Skeletal muscle satellite cell (primary cell): ENCODE data around the gene HEBP1.
A peak's percentile ranks its signal among the peaks of the same experiment; 100 is the strongest.

ENCODE experiments used
- H3K27me3 ChIP-seq: 2 replicates; pipeline ENCODE4 v1.7.0; 2013; ENCODE audit warnings: low read length; ENCODE audit not compliant: control insufficient read depth, insufficient read depth
- H3K36me3 ChIP-seq: 2 replicates; pipeline ENCODE4 v1.7.0; 2013; ENCODE audit warnings: mild to moderate bottlenecking, control low read depth, low read length; ENCODE audit not compliant: insufficient read depth
- H3K4me1 ChIP-seq: 2 replicates; pipeline ENCODE4 v1.7.0; 2013; ENCODE audit warnings: low read length; ENCODE audit not compliant: control insufficient read depth, insufficient read depth
- H3K4me2 ChIP-seq: 2 replicates; pipeline ENCODE4 v1.7.0; 2013; ENCODE audit warnings: mild to moderate bottlenecking, low read length
- H3K4me3 ChIP-seq: 2 replicates; pipeline ENCODE4 v1.7.0; 2013; ENCODE audit warnings: low read length
- H3K9ac ChIP-seq: 2 replicates; pipeline ENCODE4 v1.7.0; 2013; ENCODE audit warnings: mild to moderate bottlenecking, low read depth, low read length, moderate library complexity
- H3K9me3 ChIP-seq: replicated peaks from 2 replicates; pipeline ENCODE4 v1.7.0; 2013; ENCODE audit warnings: mild to moderate bottlenecking, control low read depth, low read length

The HEBP1 gene

GRCh38 chr12:12943586-12944260, 56.3 kb downstream of the HEBP1 start:
- no peaks in the 10 kb centered on the region for H3K36me3 ChIP-seq
- H3K9me3 ChIP-seq = no peaks in the 10 kb centered on the region
- no peaks in the 10 kb centered on the region for H3K27me3 ChIP-seq
- no peak overlapping the region for H3K4me2 ChIP-seq
- no peak overlapping the region for H3K9ac ChIP-seq
- H3K4me1 ChIP-seq = no peaks in the 10 kb centered on the region
- no peak overlapping the region for H3K4me3 ChIP-seq

DNA sequence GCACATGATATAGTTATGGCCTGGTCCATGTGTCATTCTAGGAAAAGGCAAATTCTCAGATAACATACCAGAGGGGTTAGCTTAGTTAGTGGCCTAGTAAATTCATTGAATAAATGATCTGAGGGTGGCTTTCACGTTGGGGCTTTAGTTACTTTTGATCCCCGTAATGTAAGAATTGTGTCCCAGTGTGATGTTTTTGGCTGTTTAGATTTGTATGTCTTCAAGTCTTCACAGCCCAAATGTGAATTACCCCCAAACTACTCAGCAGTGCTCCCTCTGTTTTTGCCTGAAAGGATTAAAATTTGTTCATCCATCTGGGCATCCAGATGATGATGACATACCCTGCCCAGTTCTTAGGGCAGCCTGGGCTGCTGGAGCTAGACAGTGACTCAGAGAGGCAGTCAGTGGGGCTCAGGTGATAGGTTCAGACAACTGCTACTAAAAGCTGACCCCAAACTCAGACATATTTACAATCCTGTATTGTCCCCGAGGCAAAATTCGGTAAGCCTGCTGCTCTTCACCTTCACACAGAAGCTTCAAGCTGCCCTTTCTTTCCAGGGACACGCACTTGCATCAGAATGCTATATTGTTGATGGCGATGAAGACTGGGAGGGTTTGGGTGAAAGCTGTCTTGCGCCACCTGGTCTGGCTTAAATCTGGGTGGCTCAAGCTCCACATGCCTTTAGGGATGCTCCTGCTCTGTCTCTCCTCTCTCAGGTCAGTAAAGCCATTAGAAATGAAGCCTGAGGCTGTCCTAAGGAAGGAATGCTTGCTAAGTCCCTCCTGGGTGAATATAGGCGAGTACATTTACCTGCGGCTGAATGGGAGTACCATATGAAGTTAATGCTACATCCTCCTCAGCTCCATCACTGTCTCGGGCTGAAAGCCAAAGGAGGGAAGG, 58.4 kb downstream of the HEBP1 start:
- Histone ChIP-seq H3K36me3 (no peaks in the 10 kb centered on the region), H3K27me3 (no peaks in the 10 kb centered on the region), H3K4me3 (no peak overlapping the region), H3K4me2 (no peak overlapping the region), H3K4me1 (no peaks in the 10 kb centered on the region), H3K9me3 (no peaks in the 10 kb centered on the region), H3K9ac (no peak overlapping the region)

DNA sequence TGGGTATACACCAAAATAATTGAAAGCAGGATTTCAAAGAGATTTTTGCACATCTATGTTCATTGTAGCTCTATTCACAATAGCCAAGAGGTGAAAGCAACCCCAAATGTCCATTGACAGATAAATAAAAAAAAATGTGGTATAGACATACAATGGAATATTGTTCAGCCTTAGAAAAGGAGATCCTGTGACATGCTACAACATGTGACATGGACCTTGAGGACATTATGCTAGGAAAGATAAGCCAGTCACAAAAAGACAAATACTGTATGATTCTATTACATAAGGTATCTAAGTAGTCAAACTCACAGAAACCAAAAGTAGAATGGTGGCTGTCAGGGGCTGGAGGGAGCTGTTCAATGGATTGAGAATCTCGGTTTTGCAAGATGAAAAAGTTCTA, 60.2 kb downstream of the HEBP1 start:
- H3K9ac ChIP-seq = no peak overlapping the region
- H3K9me3 ChIP-seq = no peaks in the 10 kb centered on the region
- no peak overlapping the region for H3K4me2 ChIP-seq
- no peaks in the 10 kb centered on the region for H3K4me1 ChIP-seq
- no peak overlapping the region for H3K4me3 ChIP-seq
- H3K36me3 ChIP-seq = no peaks in the 10 kb centered on the region
- H3K27me3 ChIP-seq = no peaks in the 10 kb centered on the region

DNA sequence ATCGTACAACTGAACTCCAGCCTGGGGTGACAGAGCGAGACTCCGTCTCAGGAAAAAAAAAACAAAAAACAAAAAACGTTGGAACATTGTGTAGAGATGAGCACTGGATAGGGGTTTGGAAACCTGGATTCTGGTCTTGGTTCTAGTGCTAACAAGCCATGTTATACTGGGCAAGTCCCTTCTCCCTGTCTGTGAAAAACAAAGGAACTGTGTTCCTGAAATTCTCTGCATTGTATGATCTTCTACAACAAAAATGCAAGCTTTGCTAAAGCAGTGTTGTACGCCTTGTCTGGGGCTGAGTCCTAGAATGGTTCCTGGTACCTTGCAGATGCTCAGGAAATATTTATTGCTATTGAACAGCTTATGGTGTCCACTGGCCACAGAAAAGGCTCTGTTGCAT, 61.5 kb downstream of the HEBP1 start:
- Histone ChIP-seq H3K4me1 (no peaks in the 10 kb centered on the region), H3K4me2 (no peak overlapping the region), H3K9ac (no peak overlapping the region), H3K27me3 (no peaks in the 10 kb centered on the region), H3K4me3 (no peak overlapping the region), H3K9me3 (no peaks in the 10 kb centered on the region), H3K36me3 (no peaks in the 10 kb centered on the region)

DNA sequence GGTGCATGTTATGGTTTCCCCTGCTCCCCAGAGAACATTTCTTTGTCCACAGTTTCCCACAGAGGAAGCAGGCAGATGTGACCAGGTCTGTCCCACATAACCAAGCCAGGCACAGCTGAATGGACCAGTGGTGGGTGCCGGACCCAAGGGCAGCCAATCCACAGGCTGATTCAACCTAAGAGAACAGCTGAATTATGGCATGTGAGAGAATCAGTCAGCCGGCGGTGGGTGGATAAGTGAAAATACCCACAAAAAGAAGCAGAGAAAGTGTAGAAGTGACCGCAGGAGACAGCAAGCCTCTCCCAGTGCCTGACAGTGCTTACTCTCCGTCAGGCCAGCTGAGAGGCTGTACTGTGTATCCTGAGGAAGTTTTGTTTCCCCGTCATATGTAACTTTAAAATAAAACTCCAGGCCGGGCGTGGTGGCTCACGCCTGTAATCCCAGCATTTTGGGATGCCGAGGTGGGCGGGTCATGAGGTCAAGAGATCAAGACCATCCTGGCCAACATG, 63.0 kb downstream of the HEBP1 start:
- Histone ChIP-seq H3K36me3 (no peaks in the 10 kb centered on the region), H3K27me3 (no peaks in the 10 kb centered on the region), H3K4me2 (no peak overlapping the region), H3K9me3 (no peaks in the 10 kb centered on the region), H3K4me1 (no peaks in the 10 kb centered on the region), H3K4me3 (no peak overlapping the region), H3K9ac (no peak overlapping the region)

- no peaks in the 10 kb centered on the region for H3K27me3 ChIP-seq
- H3K4me1 ChIP-seq = no peaks in the 10 kb centered on the region
- no peak overlapping the region for H3K4me2 ChIP-seq
- H3K9ac ChIP-seq = no peak overlapping the region
- H3K9me3 ChIP-seq = no peaks in the 10 kb centered on the region
- no peak overlapping the region for H3K4me3 ChIP-seq
- no peaks in the 10 kb centered on the region for H3K36me3 ChIP-seq
These were observed 65.5 kb downstream of the HEBP1 start for GRCh38 chr12:12934556-12934955.

DNA sequence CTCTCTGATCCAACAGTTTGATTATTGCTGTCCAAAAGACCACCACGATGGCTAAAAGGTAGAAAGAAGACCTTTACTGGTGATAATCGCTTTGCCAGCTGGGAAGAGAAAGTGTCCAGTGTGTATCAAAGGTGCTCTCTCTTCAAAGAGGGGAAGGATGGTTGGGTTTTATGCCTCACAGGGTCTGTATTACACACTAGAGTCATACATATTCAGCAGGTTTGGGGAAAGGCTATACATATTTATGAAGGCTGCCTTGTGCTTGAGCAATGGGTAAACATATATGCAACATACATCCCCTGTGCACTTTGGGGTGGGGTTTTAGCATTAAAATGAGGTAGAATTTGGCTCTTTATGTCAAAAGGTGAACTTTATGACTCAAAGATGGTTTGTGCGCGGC, 66.3 kb downstream of the HEBP1 start:
- Histone ChIP-seq H3K4me1 (no peaks in the 10 kb centered on the region), H3K4me3 (no peak overlapping the region), H3K4me2 (no peak overlapping the region), H3K9ac (no peak overlapping the region), H3K27me3 (no peaks in the 10 kb centered on the region), H3K9me3 (no peaks in the 10 kb centered on the region), H3K36me3 (no peaks in the 10 kb centered on the region)

GRCh38 chr12:12930633-12931219, 69.3 kb downstream of the HEBP1 start:
- H3K4me3 ChIP-seq = no peak overlapping the region
- H3K9ac ChIP-seq = no peak overlapping the region
- peaks cover 7% of the 10 kb centered on the region for H3K4me1 ChIP-seq
- H3K36me3 ChIP-seq = no peaks in the 10 kb centered on the region
- H3K4me2 ChIP-seq = no peak overlapping the region
- H3K9me3 ChIP-seq = no peaks in the 10 kb centered on the region
- no peaks in the 10 kb centered on the region for H3K27me3 ChIP-seq

DNA sequence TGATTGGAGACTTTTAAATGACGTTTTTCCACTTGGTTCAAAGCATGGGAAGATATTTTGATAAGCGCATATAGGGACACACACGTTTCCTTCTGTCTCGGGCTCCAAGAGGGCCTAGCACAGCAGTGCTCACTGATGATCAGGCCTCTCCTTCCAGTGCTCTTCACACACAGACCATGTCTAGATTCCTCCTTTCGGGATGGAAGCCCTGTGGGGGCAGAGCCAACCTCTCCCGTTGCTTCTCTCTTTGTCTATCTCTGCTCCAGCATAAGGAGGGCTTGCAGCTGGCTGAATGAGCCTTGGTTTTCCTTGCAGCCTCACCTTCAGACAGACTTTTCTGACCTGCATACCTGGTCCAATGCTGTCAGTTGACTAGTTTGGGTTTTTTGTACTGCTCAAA, 70.4 kb downstream of the HEBP1 start:
- H3K4me3 ChIP-seq = no peak overlapping the region
- H3K36me3 ChIP-seq = no peaks in the 10 kb centered on the region
- no peaks in the 10 kb centered on the region for H3K9me3 ChIP-seq
- no peaks in the 10 kb centered on the region for H3K27me3 ChIP-seq
- no peak overlapping the region for H3K4me2 ChIP-seq
- H3K4me1 ChIP-seq = peaks cover 7% of the 10 kb centered on the region
- H3K9ac ChIP-seq = no peak overlapping the region

GRCh38 chr12:12927211-12928079, 72.6 kb downstream of the HEBP1 start:
- Histone ChIP-seq H3K27me3 (no peaks in the 10 kb centered on the region), H3K4me1 (peaks cover 7% of the 10 kb centered on the region), H3K9ac (peak overlapping the region; percentile 72), H3K36me3 (no peaks in the 10 kb centered on the region), H3K4me2 (peak overlapping the region; percentile 76), H3K9me3 (no peaks in the 10 kb centered on the region), H3K4me3 (peak overlapping the region; percentile 68)

GRCh38 chr12:12926571-12927071, 73.4 kb downstream of the HEBP1 start:
- Histone ChIP-seq H3K27me3 (no peaks in the 10 kb centered on the region), H3K4me1 (peaks cover 13% of the 10 kb centered on the region), H3K9me3 (no peaks in the 10 kb centered on the region), H3K9ac (no peak overlapping the region), H3K4me3 (no peak overlapping the region), H3K4me2 (no peak overlapping the region), H3K36me3 (no peaks in the 10 kb centered on the region)
